ENCODE data around the gene TRAM2.

Gene TRAM2

GRCh38 chr6:52494298-52495072 lies 82.4 kb downstream of the TRAM2 start:
- no peaks in the 10 kb centered on the region for H3K4me1 ChIP-seq (ENCODE audit: control insufficient read depth in 1 of 2, insufficient read depth in 1 of 2, low read depth in 1 of 2, low read length in 1 of 2)
- no peak overlapping the region for H3K27ac ChIP-seq
- TF ChIP-seq, protein P1, sequence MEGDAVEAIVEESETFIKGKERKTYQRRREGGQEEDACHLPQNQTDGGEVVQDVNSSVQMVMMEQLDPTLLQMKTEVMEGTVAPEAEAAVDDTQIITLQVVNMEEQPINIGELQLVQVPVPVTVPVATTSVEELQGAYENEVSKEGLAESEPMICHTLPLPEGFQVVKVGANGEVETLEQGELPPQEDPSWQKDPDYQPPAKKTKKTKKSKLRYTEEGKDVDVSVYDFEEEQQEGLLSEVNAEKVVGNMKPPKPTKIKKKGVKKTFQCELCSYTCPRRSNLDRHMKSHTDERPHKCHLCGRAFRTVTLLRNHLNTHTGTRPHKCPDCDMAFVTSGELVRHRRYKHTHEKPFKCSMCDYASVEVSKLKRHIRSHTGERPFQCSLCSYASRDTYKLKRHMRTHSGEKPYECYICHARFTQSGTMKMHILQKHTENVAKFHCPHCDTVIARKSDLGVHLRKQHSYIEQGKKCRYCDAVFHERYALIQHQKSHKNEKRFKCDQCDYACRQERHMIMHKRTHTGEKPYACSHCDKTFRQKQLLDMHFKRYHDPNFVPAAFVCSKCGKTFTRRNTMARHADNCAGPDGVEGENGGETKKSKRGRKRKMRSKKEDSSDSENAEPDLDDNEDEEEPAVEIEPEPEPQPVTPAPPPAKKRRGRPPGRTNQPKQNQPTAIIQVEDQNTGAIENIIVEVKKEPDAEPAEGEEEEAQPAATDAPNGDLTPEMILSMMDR (IDR thresholded peaks at IDR 0.05), result no peak
- no peaks in the 10 kb centered on the region for H3K36me3 ChIP-seq
- H3K9me3 ChIP-seq, result no peaks in the 10 kb centered on the region
- no peak overlapping the region for H3K4me3 ChIP-seq (ENCODE audit: low read depth in 1 of 2, low read length in 1 of 2)
- no peaks in the 10 kb centered on the region for H3K27me3 ChIP-seq

- no peaks in the 10 kb centered on the region for H3K27me3 ChIP-seq
- no peaks in the 10 kb centered on the region for H3K36me3 ChIP-seq
- no peak overlapping the region for H3K27ac ChIP-seq
Observed at GRCh38 chr6:52493669-52494068, 83.2 kb downstream of the TRAM2 start.

GRCh38 chr6:52491203-52492069 lies 85.4 kb downstream of the TRAM2 start:
- no peak overlapping the region for H3K4me3 ChIP-seq (ENCODE audit: low read depth in 1 of 2, low read length in 1 of 2)
- H3K27me3 ChIP-seq, result no peaks in the 10 kb centered on the region
- H3K4me1 ChIP-seq (ENCODE audit: control insufficient read depth in 1 of 2, insufficient read depth in 1 of 2, low read depth in 1 of 2, low read length in 1 of 2), result no peaks in the 10 kb centered on the region
- TF ChIP-seq, protein P1 (IDR thresholded peaks at IDR 0.05), result no peak
- no peaks in the 10 kb centered on the region for H3K9me3 ChIP-seq
- H3K27ac ChIP-seq, result no peak overlapping the region
- H3K36me3 ChIP-seq, result no peaks in the 10 kb centered on the region

More at GRCh38 chr6:52493669-52494068, 83.2 kb downstream of the TRAM2 start:
- H3K4me3 ChIP-seq (ENCODE audit: low read depth in 1 of 2, low read length in 1 of 2), result no peak overlapping the region
- TF ChIP-seq, protein P1 (IDR thresholded peaks at IDR 0.05), result no peak
- H3K9me3 ChIP-seq, result no peaks in the 10 kb centered on the region
- H3K4me1 ChIP-seq (ENCODE audit: control insufficient read depth in 1 of 2, insufficient read depth in 1 of 2, low read depth in 1 of 2, low read length in 1 of 2), result no peaks in the 10 kb centered on the region

DNA sequence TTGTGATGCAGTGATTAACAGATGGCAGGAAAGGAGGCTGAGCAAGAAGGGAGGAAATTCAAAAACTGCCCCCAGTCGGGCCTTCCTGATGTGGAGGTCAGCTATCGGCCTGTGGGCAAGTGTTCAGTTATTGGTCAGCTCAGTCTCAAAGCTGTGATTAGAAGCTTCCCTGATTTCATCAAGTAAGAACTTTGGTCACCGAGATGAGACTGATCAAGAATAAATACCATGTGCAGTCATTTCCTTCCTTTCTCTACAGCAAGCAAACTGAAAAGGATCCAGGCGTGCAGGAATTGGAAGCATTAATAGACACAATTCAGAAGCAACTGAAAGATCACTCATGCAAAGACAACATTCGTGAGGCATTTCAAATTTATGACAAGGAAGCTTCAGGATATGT lies 87.0 kb downstream of the TRAM2 start:
- H3K36me3 ChIP-seq, result no peaks in the 10 kb centered on the region
- H3K27ac ChIP-seq, result no peak overlapping the region
- H3K27me3 ChIP-seq, result no peaks in the 10 kb centered on the region
- no peaks in the 10 kb centered on the region for H3K9me3 ChIP-seq
- TF ChIP-seq, protein P1 (IDR thresholded peaks at IDR 0.05), result no peak
- H3K4me1 ChIP-seq (ENCODE audit: control insufficient read depth in 1 of 2, insufficient read depth in 1 of 2, low read depth in 1 of 2, low read length in 1 of 2), result no peaks in the 10 kb centered on the region
- H3K4me3 ChIP-seq (ENCODE audit: low read depth in 1 of 2, low read length in 1 of 2), result no peak overlapping the region

DNA sequence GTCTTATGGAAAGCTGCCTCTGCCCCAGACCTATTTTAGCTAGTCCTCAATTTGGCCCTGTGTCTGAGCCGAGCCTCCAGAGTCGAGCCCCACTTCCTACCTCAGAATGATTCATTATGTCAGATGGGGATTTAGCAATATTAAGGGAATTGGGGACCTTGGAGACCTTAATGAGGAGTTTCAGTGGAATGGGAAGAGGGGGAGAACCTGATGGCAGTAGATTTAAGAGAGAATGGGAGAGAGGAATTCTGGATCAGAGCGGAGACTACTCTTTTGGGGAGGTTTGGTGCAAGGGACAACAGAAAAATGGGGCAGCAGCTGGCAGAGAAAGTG lies 93.2 kb downstream of the TRAM2 start:
- Histone ChIP-seq H3K9me3 (no peaks in the 10 kb centered on the region), H3K4me3 (ENCODE audit: low read depth in 1 of 2, low read length in 1 of 2) (no peak overlapping the region), H3K4me1 (ENCODE audit: control insufficient read depth in 1 of 2, insufficient read depth in 1 of 2, low read depth in 1 of 2, low read length in 1 of 2) (no peaks in the 10 kb centered on the region), H3K36me3 (no peaks in the 10 kb centered on the region), H3K27me3 (no peaks in the 10 kb centered on the region), H3K27ac (no peak overlapping the region)
- TF ChIP-seq, protein P1 (IDR thresholded peaks at IDR 0.05), result no peak

Data from neutrophil (primary cell).